ENCODE measurements around the gene PLAC1. TPM values are rescaled to one million over a fixed set of nuclear protein-coding genes. Genes with fewer than 3 reads are reported as not detected.

PLAC1 gene
- total RNA-seq, 1 donor from 2014 or later, result not detected

DNA sequence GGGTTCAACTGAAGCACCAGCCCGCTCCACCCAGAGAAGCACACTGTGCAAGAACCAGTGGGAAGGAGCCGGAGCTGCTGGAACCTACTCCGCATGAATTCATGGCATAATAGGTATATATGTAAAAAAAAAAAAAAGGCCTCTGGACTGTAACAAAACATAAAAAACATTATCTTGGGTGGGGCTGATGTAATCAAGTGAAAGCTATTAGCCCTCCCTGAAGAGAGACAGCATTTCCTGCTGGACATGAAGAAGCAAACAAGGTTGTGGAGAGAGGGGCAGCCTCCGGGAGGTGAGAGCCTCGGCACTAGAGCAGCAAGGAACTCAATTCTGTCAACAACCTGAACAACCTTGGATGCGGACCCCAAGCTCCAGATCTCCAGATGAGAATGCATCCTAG lies 50.7 kb downstream of the PLAC1 start:
- Mint-ChIP-seq H3K27ac (ENCODE audit: unreplicated experiment) (no peak overlapping the region), H3K4me3 (ENCODE audit: unreplicated experiment) (no peak overlapping the region), H3K36me3 (ENCODE audit: unreplicated experiment) (no peaks in the 10 kb centered on the region), H3K4me1 (ENCODE audit: unreplicated experiment) (peaks cover 15% of the 10 kb centered on the region), H3K9me3 (ENCODE audit: unreplicated experiment) (peaks cover 4% of the 10 kb centered on the region), H3K27me3 (ENCODE audit: unreplicated experiment) (no peaks in the 10 kb centered on the region)
- no peak for DNase-seq (ENCODE audit: extremely low spot score, unreplicated experiment)
- TF ChIP-seq CTCF (IDR thresholded peaks at IDR 0.05), result no peak

DNA sequence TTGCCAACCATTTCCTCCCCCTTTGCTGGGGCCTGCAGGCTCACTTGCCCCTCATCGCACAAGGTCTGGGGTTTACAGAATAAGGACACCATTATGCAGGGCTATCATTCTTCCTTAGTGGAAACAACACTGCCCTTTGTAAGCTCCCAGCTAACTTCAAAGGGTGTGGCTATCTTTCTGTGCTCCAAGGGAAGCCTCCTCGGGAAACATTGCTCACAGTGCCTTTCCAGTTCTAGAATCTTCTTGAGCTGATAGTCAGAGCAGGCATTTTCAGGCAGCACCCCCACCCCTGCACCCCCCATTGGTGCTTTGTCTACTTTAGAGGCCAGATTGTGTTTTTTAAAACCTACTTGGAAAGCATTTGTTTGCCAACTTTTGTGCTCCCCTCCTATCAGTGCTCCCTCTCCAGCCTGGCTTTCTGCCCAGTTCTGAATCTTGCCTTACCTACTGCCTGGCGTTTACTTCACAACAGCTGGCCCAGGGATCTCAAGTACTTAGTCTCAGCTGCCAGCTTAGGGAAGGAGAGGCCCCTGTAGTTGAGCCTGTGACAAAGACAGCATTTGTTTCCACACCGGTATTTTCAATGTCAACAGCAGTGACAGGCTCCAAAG lies 53.5 kb downstream of the PLAC1 start:
- Mint-ChIP-seq H3K27me3 (ENCODE audit: unreplicated experiment) (no peaks in the 10 kb centered on the region), H3K4me3 (ENCODE audit: unreplicated experiment) (no peak overlapping the region), H3K36me3 (ENCODE audit: unreplicated experiment) (no peaks in the 10 kb centered on the region), H3K4me1 (ENCODE audit: unreplicated experiment) (peaks cover 15% of the 10 kb centered on the region), H3K9me3 (ENCODE audit: unreplicated experiment) (peaks cover 4% of the 10 kb centered on the region), H3K27ac (ENCODE audit: unreplicated experiment) (peak overlapping the region; percentile 71)
- no peak for TF ChIP-seq CTCF (IDR thresholded peaks at IDR 0.05)
- no peak for DNase-seq (ENCODE audit: extremely low spot score, unreplicated experiment)

DNA sequence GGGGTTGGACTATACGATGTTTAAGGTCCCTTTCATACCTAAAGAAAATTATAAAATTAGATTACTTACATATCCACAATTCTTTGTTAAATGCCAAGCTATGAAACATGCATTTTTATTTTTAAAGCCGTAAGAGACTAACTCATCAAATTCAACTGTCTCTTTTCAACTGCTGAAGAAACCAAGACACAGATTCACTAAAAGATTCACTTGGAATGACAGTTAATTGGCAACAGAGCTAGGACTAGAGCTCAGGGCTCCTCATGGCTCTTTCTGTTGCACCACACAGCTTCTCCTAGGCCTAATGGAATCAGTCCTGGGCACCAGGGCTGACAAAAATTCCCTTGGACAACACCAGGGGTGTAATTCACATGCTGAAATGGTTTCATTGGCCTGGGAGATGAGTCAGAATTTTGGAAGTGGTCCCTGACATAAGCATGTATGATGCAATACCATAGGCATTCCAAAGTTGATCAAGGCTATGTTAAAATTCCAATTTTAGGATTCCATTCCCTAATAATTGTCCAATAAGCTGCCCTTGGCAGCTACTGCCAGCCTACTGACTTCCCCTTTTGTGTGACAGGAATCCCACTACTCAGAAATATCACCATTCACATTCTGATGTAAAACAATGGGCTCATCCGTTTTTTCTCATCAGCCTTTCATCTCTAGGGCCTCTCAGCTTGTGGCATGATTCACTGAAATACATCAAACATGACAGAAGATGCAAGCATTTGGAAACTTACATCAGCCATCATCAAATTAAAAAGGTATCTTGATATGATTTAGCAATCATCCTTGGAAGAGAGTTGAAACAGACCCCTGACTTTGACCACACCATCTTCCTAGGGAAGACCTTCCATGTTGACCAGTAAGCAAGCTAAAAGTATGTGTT lies 54.2 kb downstream of the PLAC1 start:
- no peak for DNase-seq (ENCODE audit: extremely low spot score, unreplicated experiment)
- TF ChIP-seq CTCF (IDR thresholded peaks at IDR 0.05), result no peak
- Mint-ChIP-seq H3K4me3 (ENCODE audit: unreplicated experiment) (no peak overlapping the region), H3K27me3 (ENCODE audit: unreplicated experiment) (no peaks in the 10 kb centered on the region), H3K36me3 (ENCODE audit: unreplicated experiment) (no peaks in the 10 kb centered on the region), H3K4me1 (ENCODE audit: unreplicated experiment) (peaks cover 20% of the 10 kb centered on the region), H3K9me3 (ENCODE audit: unreplicated experiment) (peaks cover 2% of the 10 kb centered on the region), H3K27ac (ENCODE audit: unreplicated experiment) (peak overlapping the region; percentile 71)

DNA sequence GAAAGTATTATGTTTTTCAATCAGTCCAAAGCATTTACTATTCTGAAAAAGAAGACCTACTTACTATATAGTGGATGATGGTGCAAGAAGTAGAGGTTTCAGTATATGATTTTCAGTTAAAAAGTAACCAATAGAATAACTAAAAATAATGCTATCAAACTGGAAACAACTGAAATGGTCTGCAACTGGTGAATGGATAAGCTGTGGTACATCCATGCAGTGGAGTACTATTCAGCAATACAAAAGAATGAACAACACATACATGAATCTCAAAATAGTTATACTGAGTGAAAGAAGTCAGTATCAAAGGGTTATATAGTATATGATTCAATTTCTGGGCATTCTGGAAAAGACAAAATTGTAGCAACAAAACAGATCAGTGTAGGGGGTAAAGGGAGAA lies 55.9 kb downstream of the PLAC1 start:
- DNase-seq (ENCODE audit: extremely low spot score, unreplicated experiment), result no peak
- TF ChIP-seq CTCF (IDR thresholded peaks at IDR 0.05), result no peak
- no peaks in the 10 kb centered on the region for H3K36me3 Mint-ChIP-seq (ENCODE audit: unreplicated experiment)
- H3K9me3 Mint-ChIP-seq (ENCODE audit: unreplicated experiment), result no peaks in the 10 kb centered on the region
- H3K4me3 Mint-ChIP-seq (ENCODE audit: unreplicated experiment), result no peak overlapping the region
- no peaks in the 10 kb centered on the region for H3K27me3 Mint-ChIP-seq (ENCODE audit: unreplicated experiment)
- H3K4me1 Mint-ChIP-seq (ENCODE audit: unreplicated experiment), result peaks cover 20% of the 10 kb centered on the region
- no peak overlapping the region for H3K27ac Mint-ChIP-seq (ENCODE audit: unreplicated experiment)

GRCh38 chrX:134601240-134601765 lies 57.0 kb downstream of the PLAC1 start:
- Mint-ChIP-seq H3K4me3 (ENCODE audit: unreplicated experiment) (no peak overlapping the region), H3K27me3 (ENCODE audit: unreplicated experiment) (peaks cover 4% of the 10 kb centered on the region), H3K36me3 (ENCODE audit: unreplicated experiment) (no peaks in the 10 kb centered on the region), H3K9me3 (ENCODE audit: unreplicated experiment) (no peaks in the 10 kb centered on the region), H3K4me1 (ENCODE audit: unreplicated experiment) (peaks cover 20% of the 10 kb centered on the region), H3K27ac (ENCODE audit: unreplicated experiment) (no peak overlapping the region)
- no peak for TF ChIP-seq CTCF (IDR thresholded peaks at IDR 0.05)
- no peak for DNase-seq (ENCODE audit: extremely low spot score, unreplicated experiment)

Data from osteocyte (in vitro differentiated cells).